Naive thymus-derived CD4-positive, alpha-beta T cell (primary cell): ENCODE measurements around the gene BAG2. TPM values are rescaled to one million over a fixed set of nuclear protein-coding genes. Genes with fewer than 3 reads are reported as not detected.

Source experiments
- ATAC-seq: fragments of 150-1000 bp; cut with Tn5 transposase; 2 replicates; pipeline ENCODE4 v1.10.0; 2021; ENCODE audit warnings: mild to moderate bottlenecking, moderate library complexity
- CTCF ChIA-PET: fragments of 350-600 bp; sonication (Branson Sonifier 250); formaldehyde crosslinking; loops from one replicate; lab custom pipeline; 2021; ENCODE audit warnings: antibody characterized with exemption; lab: Charles Lee
- POLR2A ChIA-PET: fragments of 350-600 bp; sonication (Branson Sonifier 250); formaldehyde crosslinking; loops from one replicate; lab custom pipeline; 2021; ENCODE audit warnings: antibody characterized with exemption, inconsistent platforms; lab: Charles Lee
- DNase-seq, 9 donors: peaks; one replicate each; pipeline versions ENCODE4 v3.0.0 to v3.0.0-alpha.2; 2020 to 2022; ENCODE audit warnings: mixed read lengths in 1 of 9
- H3K27ac ChIP-seq: one replicate; pipeline ENCODE4 v1.7.0; 2013; ENCODE audit warnings: mild to moderate bottlenecking, low read depth, low read length, moderate library complexity
- H3K27me3 ChIP-seq, 2 donors: one replicate each; pipeline ENCODE4 v1.7.0; 2013; ENCODE audit warnings: low read length in 2 of 2, mild to moderate bottlenecking in 2 of 2, moderate library complexity in 2 of 2; ENCODE audit not compliant: control insufficient read depth in 2 of 2, insufficient read depth in 2 of 2
- H3K36me3 ChIP-seq, 3 experiments: 1 replicate in 2 of 3; 2 replicates in 1 of 3; pipeline ENCODE4 v1.7.0; 2013; ENCODE audit warnings: low read length in 3 of 3, mild to moderate bottlenecking in 3 of 3, moderate library complexity in 1 of 3; ENCODE audit not compliant: insufficient read depth in 3 of 3, control insufficient read depth in 2 of 3
- H3K4me1 ChIP-seq, 2 donors: one replicate each; pipeline ENCODE4 v1.7.0; 2013; ENCODE audit warnings: low read length in 2 of 2, mild to moderate bottlenecking in 2 of 2, moderate library complexity in 1 of 2; ENCODE audit not compliant: control insufficient read depth in 2 of 2, insufficient read depth in 2 of 2
- H3K4me3 ChIP-seq: 2 replicates; pipeline ENCODE4 v1.7.0; 2013; ENCODE audit warnings: mild to moderate bottlenecking, low read length
- H3K9me3 ChIP-seq, 3 experiments: 1 replicate in 2 of 3; 2 replicates in 1 of 3; pipeline ENCODE4 v1.7.0; 2013; ENCODE audit warnings: low read length in 3 of 3; ENCODE audit not compliant: control insufficient read depth in 2 of 3
- H3K27ac Mint-ChIP-seq, 9 donors: one replicate each; pipeline ENCODE4 v1.8.0; 2020 to 2022; ENCODE audit warnings: mixed read lengths in 9 of 9, mild to moderate bottlenecking in 8 of 9, moderate library complexity in 5 of 9, inconsistent platforms in 2 of 9
- H3K27me3 Mint-ChIP-seq, 5 donors: one replicate each; pipeline ENCODE4 v1.8.0; 2021 to 2022; ENCODE audit warnings: mixed read lengths in 5 of 5, mild to moderate bottlenecking in 1 of 5
- H3K36me3 Mint-ChIP-seq, 5 donors: one replicate each; pipeline ENCODE4 v1.8.0; 2020 to 2022; ENCODE audit warnings: mixed read lengths in 5 of 5, mild to moderate bottlenecking in 3 of 5, inconsistent platforms in 1 of 5
- H3K4me1 Mint-ChIP-seq, 7 donors: one replicate each; pipeline ENCODE4 v1.8.0; 2020 to 2022; ENCODE audit warnings: mixed read lengths in 7 of 7, mild to moderate bottlenecking in 3 of 7, inconsistent platforms in 1 of 7
- H3K4me3 Mint-ChIP-seq, 10 donors: one replicate each; pipeline ENCODE4 v1.8.0; 2020 to 2022; ENCODE audit warnings: mild to moderate bottlenecking in 10 of 10, mixed read lengths in 10 of 10, moderate library complexity in 6 of 10, inconsistent platforms in 2 of 10
- H3K9me3 Mint-ChIP-seq, 11 donors: one replicate each; pipeline ENCODE4 v1.8.0; 2020 to 2022; ENCODE audit warnings: mixed read lengths in 11 of 11, mild to moderate bottlenecking in 4 of 11, inconsistent platforms in 1 of 11, moderate library complexity in 1 of 11
- intact Hi-C, 2 donors: fragments of 100-400 bp; cut with micrococcal nuclease; formaldehyde crosslinking; loops; one replicate each; pipeline ENCODE4 v1.15.1; 2023
- polyA plus RNA-seq, 2 donors: library from polyadenylated mRNA; unstranded; fragments of 300-500 nt; fragmentation: Illumina TruSeq; gene quantifications; one replicate each; pipeline ENCODE4 v1.2.3, GENCODE V29; 2021
- total RNA-seq, 6 experiments: library from RNA in 5 of 6; stranded (reverse) in 5 of 6; gene quantifications; 1 replicate in 5 of 6; 2 replicates in 1 of 6; pipeline ENCODE4 v1.2.3 and lab custom pipeline; 2021 to 2026

Gene BAG2
- total and polyA plus RNA-seq, 7 experiments from 2014 or later, result 3.7 to 8.1 (median 5.0) TPM

DNA sequence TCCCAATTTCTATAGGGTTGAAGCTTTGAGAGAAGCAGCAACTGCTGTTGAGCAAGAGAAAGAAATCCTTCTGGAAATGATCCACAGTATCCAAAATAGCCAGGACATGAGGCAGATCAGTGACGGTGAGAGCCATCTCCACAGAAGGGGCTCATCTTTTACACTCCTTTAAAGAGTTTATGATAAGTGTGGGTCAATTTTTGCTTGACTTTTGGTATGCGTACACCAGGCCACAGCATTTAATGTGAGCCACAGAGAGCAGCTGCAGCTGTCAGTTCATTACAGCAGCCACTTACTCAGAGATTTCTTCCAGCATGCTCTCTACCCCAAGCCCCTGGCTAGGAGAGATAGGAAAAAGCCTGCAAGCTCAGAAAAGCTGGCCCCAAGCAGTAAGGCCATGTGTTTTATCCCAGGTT lies 9.9 kb downstream of the BAG2 start:
- Mint-ChIP-seq H3K27me3 (no peaks in the 10 kb centered on the region), H3K4me1 (peaks cover 0 to 23% (median 19%) of the 10 kb centered on the region in 7 donors), H3K4me3 (no peak overlapping the region), H3K27ac (peak overlapping the region in 4 of 9 donors; percentile 22 to 63 (median 40)), H3K36me3 (peaks cover 0 to 22% (median 18%) of the 10 kb centered on the region in 5 donors), H3K9me3 (no peaks in the 10 kb centered on the region)
- no peaks in the 10 kb centered on the region for H3K9me3 ChIP-seq
- DNase-seq (no peak), ATAC-seq (no peak)
- H3K27ac ChIP-seq, result no peak overlapping the region
- ChIA-PET POLR2A (interaction anchor here (0.8 kb wide), 1 partner anchor 90 kb away, joined by 3 read pairs; no protein-coding TSS in a partner anchor), CTCF (no interaction called here)
- no peak overlapping the region for H3K4me3 ChIP-seq
- H3K27me3 ChIP-seq, result no peaks in the 10 kb centered on the region
- intact Hi-C loops, result no loop called here
- peaks cover 0 to 19% (median 0%) of the 10 kb centered on the region in 3 experiments for H3K36me3 ChIP-seq
- H3K4me1 ChIP-seq, result no peaks in the 10 kb centered on the region

DNA sequence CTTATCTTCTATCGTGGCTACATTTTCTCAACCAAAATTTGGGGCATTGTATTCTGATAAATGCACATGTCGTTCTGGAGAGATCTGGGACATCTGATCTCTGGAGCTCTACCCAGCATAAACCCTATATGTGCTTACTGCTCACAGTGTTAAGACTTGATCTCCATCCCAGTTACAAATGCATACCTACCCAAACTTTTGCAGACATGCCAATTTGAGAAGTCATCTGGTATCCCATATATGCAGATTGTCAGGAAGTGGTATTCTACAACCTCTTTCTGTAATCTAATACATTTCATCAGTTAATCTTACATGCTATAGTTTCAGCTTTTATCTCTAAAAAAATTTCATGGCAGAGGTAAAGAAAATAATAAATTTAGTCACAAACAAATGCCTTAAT lies 11.2 kb downstream of the BAG2 start:
- POLR2A ChIA-PET, result interaction anchor here (1.0 kb wide), 1 partner anchor 11 kb away, joined by 3 read pairs; the partner anchor contains the start of gene BAG2
- Mint-ChIP-seq H3K36me3 (peaks cover 0 to 22% (median 18%) of the 10 kb centered on the region in 5 donors), H3K27me3 (no peaks in the 10 kb centered on the region), H3K27ac (peak overlapping the region in 2 of 9 donors; percentile 15 to 21), H3K9me3 (no peaks in the 10 kb centered on the region), H3K4me1 (peaks cover 0 to 22% (median 11%) of the 10 kb centered on the region in 7 donors), H3K4me3 (no peak overlapping the region)
- CTCF ChIA-PET, result no interaction called here
- Histone ChIP-seq H3K4me3 (no peak overlapping the region), H3K27me3 (no peaks in the 10 kb centered on the region), H3K4me1 (no peaks in the 10 kb centered on the region), H3K9me3 (no peaks in the 10 kb centered on the region), H3K27ac (no peak overlapping the region), H3K36me3 (peaks cover 0 to 19% (median 0%) of the 10 kb centered on the region in 3 experiments)
- ATAC-seq (no peak), DNase-seq (no peak)
- intact Hi-C loops, result no loop called here

DNA sequence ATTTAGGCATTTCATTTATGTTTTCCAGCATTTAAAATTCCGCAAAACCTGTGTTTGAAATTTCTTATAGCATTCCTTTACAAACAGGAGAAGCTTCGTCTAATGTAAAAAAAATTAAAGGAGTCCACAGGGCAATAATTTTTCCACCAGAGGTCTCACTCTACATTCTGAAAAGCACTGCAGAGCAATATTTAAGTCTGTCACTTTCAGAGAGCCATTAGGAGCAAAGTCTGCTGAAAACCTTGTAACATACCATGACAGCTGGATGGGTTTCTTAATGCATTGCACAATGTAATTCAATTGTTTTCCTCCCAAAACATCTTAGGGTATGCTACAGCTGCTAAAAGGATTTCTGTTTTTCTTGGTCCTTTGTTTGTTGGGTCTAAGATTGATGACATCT lies 18.0 kb downstream of the BAG2 start:
- no peak overlapping the region for H3K4me3 Mint-ChIP-seq
- H3K27ac Mint-ChIP-seq, result no peak overlapping the region
- CTCF ChIA-PET, result interaction anchor here (0.7 to 1.3 kb wide), 2 partner anchors 105 to 128 kb away, joined by 3 read pairs; no protein-coding TSS in a partner anchor
- Histone ChIP-seq H3K4me3 (no peak overlapping the region), H3K27me3 (no peaks in the 10 kb centered on the region), H3K4me1 (no peaks in the 10 kb centered on the region), H3K9me3 (no peaks in the 10 kb centered on the region), H3K27ac (no peak overlapping the region), H3K36me3 (no peaks in the 10 kb centered on the region)
- H3K4me1 Mint-ChIP-seq, result peaks cover 0 to 10% (median 5%) of the 10 kb centered on the region in 7 donors
- intact Hi-C loops, result loop anchor here (1.0 to 2.0 kb wide), 2 partner anchors 17 to 126 kb away; partner anchors contain the start of gene BAG2 (in 1 of the 2)
- peak in 3 of 9 donors; percentile 6 to 15 (median 14) for DNase-seq
- POLR2A ChIA-PET, result no interaction called here
- no peaks in the 10 kb centered on the region for H3K27me3 Mint-ChIP-seq
- peaks cover 0 to 20% (median 12%) of the 10 kb centered on the region in 5 donors for H3K36me3 Mint-ChIP-seq
- no peaks in the 10 kb centered on the region for H3K9me3 Mint-ChIP-seq
- ATAC-seq, result no peak

DNA sequence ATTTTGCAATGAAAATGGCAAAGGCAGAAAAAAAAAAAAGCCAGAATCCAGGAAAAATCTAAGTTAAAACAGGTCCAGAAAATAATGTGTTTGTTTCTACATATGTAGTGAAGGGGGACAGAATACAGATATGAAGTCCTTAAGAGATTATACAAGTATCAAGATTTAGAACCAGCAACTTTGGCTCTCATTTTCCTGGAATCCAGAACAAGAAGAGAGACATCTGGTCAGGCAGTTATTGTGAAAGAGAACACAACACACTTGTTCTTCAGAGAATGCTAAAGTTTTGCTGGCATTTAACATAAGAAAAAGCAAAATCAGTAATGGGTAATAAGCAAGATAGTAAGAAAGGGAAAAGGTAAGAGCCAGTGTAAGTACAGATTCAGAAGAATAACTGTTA lies 21.1 kb downstream of the BAG2 start:
- Mint-ChIP-seq H3K4me1 (peaks cover 0 to 6% (median 3%) of the 10 kb centered on the region in 7 donors), H3K27me3 (no peaks in the 10 kb centered on the region), H3K4me3 (no peak overlapping the region), H3K9me3 (no peaks in the 10 kb centered on the region), H3K27ac (no peak overlapping the region), H3K36me3 (peaks cover 0 to 17% (median 10%) of the 10 kb centered on the region in 5 donors)
- H3K4me3 ChIP-seq, result no peak overlapping the region
- no peaks in the 10 kb centered on the region for H3K9me3 ChIP-seq
- H3K4me1 ChIP-seq, result no peaks in the 10 kb centered on the region
- ATAC-seq, result no peak
- no peaks in the 10 kb centered on the region for H3K27me3 ChIP-seq
- no peak overlapping the region for H3K27ac ChIP-seq
- POLR2A ChIA-PET, result no interaction called here
- CTCF ChIA-PET, result no interaction called here
- intact Hi-C loops, result no loop called here
- DNase-seq, result no peak
- H3K36me3 ChIP-seq, result no peaks in the 10 kb centered on the region

DNA sequence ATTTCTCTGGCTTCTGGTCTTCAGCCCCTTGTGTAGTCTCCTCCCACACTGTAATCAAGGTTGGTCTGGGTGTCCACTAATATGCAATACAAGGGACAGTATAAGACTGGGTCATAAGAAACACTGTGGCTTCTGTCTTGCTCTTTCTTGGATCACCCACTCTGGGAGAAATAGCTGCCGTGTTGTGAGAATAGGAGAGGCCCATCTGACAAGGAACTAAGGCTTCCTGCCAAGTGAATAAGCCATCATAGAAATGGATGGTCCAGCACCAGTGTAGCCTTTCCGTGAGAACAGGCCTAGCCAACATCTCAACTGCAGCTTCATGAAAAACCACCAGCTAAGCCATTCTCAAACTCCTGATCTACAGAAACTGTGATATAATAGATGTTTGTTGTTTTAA lies 23.3 kb downstream of the BAG2 start:
- no peak for ATAC-seq
- Histone ChIP-seq H3K4me3 (no peak overlapping the region), H3K27me3 (no peaks in the 10 kb centered on the region), H3K27ac (no peak overlapping the region), H3K9me3 (no peaks in the 10 kb centered on the region), H3K4me1 (no peaks in the 10 kb centered on the region), H3K36me3 (no peaks in the 10 kb centered on the region)
- no peaks in the 10 kb centered on the region for H3K27me3 Mint-ChIP-seq
- H3K27ac Mint-ChIP-seq, result no peak overlapping the region
- ChIA-PET CTCF (no interaction called here), POLR2A (no interaction called here)
- H3K4me1 Mint-ChIP-seq, result peaks cover 0 to 6% (median 0%) of the 10 kb centered on the region in 7 donors
- no peak overlapping the region for H3K4me3 Mint-ChIP-seq
- intact Hi-C loops, result no loop called here
- no peak for DNase-seq
- no peaks in the 10 kb centered on the region for H3K9me3 Mint-ChIP-seq
- peaks cover 0 to 18% (median 12%) of the 10 kb centered on the region in 5 donors for H3K36me3 Mint-ChIP-seq

DNA sequence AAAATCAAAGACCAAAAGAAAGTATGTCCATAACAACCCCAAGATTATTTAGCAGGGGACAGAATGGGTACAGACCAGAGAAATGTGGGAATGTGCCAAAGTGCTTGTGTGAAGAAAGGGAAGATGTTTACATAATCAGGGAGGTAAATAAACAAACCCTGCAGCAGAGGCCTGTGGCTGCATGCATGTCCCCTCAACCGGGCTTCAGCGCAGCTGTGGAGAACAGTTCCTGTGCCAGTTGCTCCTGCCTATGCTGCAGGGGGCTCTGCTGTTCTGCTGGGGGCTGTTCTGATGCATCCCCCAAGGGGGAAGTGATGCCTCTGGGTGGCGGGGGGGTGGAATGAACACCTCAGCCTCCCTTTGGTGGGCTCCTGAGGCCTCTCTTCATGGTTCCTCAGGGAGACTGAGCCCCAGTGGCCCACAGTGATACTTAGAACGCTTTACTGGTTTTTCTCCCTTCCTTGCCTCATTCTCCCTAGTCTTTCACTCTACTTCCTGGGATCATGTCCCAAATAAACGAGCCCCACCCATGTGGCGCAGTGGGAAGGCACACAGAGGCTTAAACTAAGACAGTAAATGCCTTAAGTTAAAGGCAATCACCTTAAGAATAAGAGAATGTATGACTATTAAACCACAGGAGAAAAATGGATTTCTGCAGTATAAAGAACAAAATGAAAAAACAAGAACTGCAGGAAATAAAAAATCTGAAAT lies 27.0 kb downstream of the BAG2 start:
- no peaks in the 10 kb centered on the region for H3K9me3 Mint-ChIP-seq
- ATAC-seq (no peak), DNase-seq (no peak)
- intact Hi-C loops, result no loop called here
- peaks cover 0 to 3% (median 0%) of the 10 kb centered on the region in 7 donors for H3K4me1 Mint-ChIP-seq
- CTCF ChIA-PET, result no interaction called here
- POLR2A ChIA-PET, result no interaction called here
- H3K27ac Mint-ChIP-seq, result no peak overlapping the region
- H3K36me3 Mint-ChIP-seq, result peaks cover 0 to 12% (median 0%) of the 10 kb centered on the region in 5 donors
- no peak overlapping the region for H3K27ac ChIP-seq
- H3K27me3 Mint-ChIP-seq, result no peaks in the 10 kb centered on the region
- H3K4me3 Mint-ChIP-seq, result no peak overlapping the region
- no peaks in the 10 kb centered on the region for H3K27me3 ChIP-seq
- H3K36me3 ChIP-seq, result no peaks in the 10 kb centered on the region
- H3K4me3 ChIP-seq, result no peak overlapping the region
- H3K4me1 ChIP-seq, result no peaks in the 10 kb centered on the region
- H3K9me3 ChIP-seq, result no peaks in the 10 kb centered on the region
